ENCODE results near the gene GTF2H4.

- TF ChIP-seq EZH2 (IDR thresholded peaks at IDR 0.05; ENCODE audit: low read depth, low read length, severe bottlenecking) (no peak), CTCF (IDR thresholded peaks at IDR 0.05; ENCODE audit: control extremely low read depth in 1 of 3, insufficient read depth in 1 of 3, low read depth in 1 of 3, low read length in 3 of 3) (no peak), TAF1 (IDR thresholded peaks at IDR 0.05; ENCODE audit: low read depth, low read length) (no peak), EP300 (IDR thresholded peaks at IDR 0.05; ENCODE audit: borderline replicate concordance in 1 of 2, low read depth in 2 of 2, low read length in 2 of 2) (no peak), CHD1 (IDR thresholded peaks at IDR 0.05; ENCODE audit: low read depth, low read length) (no peak), POLR2A (IDR thresholded peaks at IDR 0.05; ENCODE audit: control extremely low read depth in 1 of 2, low read depth in 2 of 2, low read length in 2 of 2) (no peak), POLR2AphosphoS5 (IDR thresholded peaks at IDR 0.05; ENCODE audit: low read depth, low read length) (no peak), ZNF274 (IDR thresholded peaks at IDR 0.05; ENCODE audit: borderline replicate concordance, extremely low read depth, low read length) (no peak), SP2 (IDR thresholded peaks at IDR 0.05; ENCODE audit: low read length) (no peak), ATF3 (IDR thresholded peaks at IDR 0.05; ENCODE audit: insufficient read depth, low read depth, low read length) (no peak)
Observed at GRCh38 chr6:30862156-30862875, 45.7 kb upstream of the GTF2H4 start.

Data from H1 (cell line).